Naive thymus-derived CD4-positive, alpha-beta T cell (primary cell): ENCODE results near the gene STX7. TPM values are rescaled to one million over a fixed set of nuclear protein-coding genes. Genes with fewer than 3 reads are reported as not detected.

ENCODE experiments used
- ATAC-seq: fragments of 150-1000 bp; cut with Tn5 transposase; 2 replicates; pipeline ENCODE4 v1.10.0; 2021; ENCODE audit warnings: mild to moderate bottlenecking, moderate library complexity
- CTCF ChIA-PET: fragments of 350-600 bp; sonication (Branson Sonifier 250); formaldehyde crosslinking; loops from one replicate; lab custom pipeline; 2021; ENCODE audit warnings: antibody characterized with exemption; lab: Charles Lee
- POLR2A ChIA-PET: fragments of 350-600 bp; sonication (Branson Sonifier 250); formaldehyde crosslinking; loops from one replicate; lab custom pipeline; 2021; ENCODE audit warnings: antibody characterized with exemption, inconsistent platforms; lab: Charles Lee
- DNase-seq, 9 donors: peaks; one replicate each; pipeline versions ENCODE4 v3.0.0 to v3.0.0-alpha.2; 2020 to 2022; ENCODE audit warnings: mixed read lengths in 1 of 9
- H3K27ac ChIP-seq: one replicate; pipeline ENCODE4 v1.7.0; 2013; ENCODE audit warnings: mild to moderate bottlenecking, low read depth, low read length, moderate library complexity
- H3K27me3 ChIP-seq, 2 donors: one replicate each; pipeline ENCODE4 v1.7.0; 2013; ENCODE audit warnings: low read length in 2 of 2, mild to moderate bottlenecking in 2 of 2, moderate library complexity in 2 of 2; ENCODE audit not compliant: control insufficient read depth in 2 of 2, insufficient read depth in 2 of 2
- H3K36me3 ChIP-seq, 3 experiments: 1 replicate in 2 of 3; 2 replicates in 1 of 3; pipeline ENCODE4 v1.7.0; 2013; ENCODE audit warnings: low read length in 3 of 3, mild to moderate bottlenecking in 3 of 3, moderate library complexity in 1 of 3; ENCODE audit not compliant: insufficient read depth in 3 of 3, control insufficient read depth in 2 of 3
- H3K4me1 ChIP-seq, 2 donors: one replicate each; pipeline ENCODE4 v1.7.0; 2013; ENCODE audit warnings: low read length in 2 of 2, mild to moderate bottlenecking in 2 of 2, moderate library complexity in 1 of 2; ENCODE audit not compliant: control insufficient read depth in 2 of 2, insufficient read depth in 2 of 2
- H3K4me3 ChIP-seq: 2 replicates; pipeline ENCODE4 v1.7.0; 2013; ENCODE audit warnings: mild to moderate bottlenecking, low read length
- H3K9me3 ChIP-seq, 3 experiments: 1 replicate in 2 of 3; 2 replicates in 1 of 3; pipeline ENCODE4 v1.7.0; 2013; ENCODE audit warnings: low read length in 3 of 3; ENCODE audit not compliant: control insufficient read depth in 2 of 3
- H3K27ac Mint-ChIP-seq, 9 donors: one replicate each; pipeline ENCODE4 v1.8.0; 2020 to 2022; ENCODE audit warnings: mixed read lengths in 9 of 9, mild to moderate bottlenecking in 8 of 9, moderate library complexity in 5 of 9, inconsistent platforms in 2 of 9
- H3K27me3 Mint-ChIP-seq, 5 donors: one replicate each; pipeline ENCODE4 v1.8.0; 2021 to 2022; ENCODE audit warnings: mixed read lengths in 5 of 5, mild to moderate bottlenecking in 1 of 5
- H3K36me3 Mint-ChIP-seq, 5 donors: one replicate each; pipeline ENCODE4 v1.8.0; 2020 to 2022; ENCODE audit warnings: mixed read lengths in 5 of 5, mild to moderate bottlenecking in 3 of 5, inconsistent platforms in 1 of 5
- H3K4me1 Mint-ChIP-seq, 7 donors: one replicate each; pipeline ENCODE4 v1.8.0; 2020 to 2022; ENCODE audit warnings: mixed read lengths in 7 of 7, mild to moderate bottlenecking in 3 of 7, inconsistent platforms in 1 of 7
- H3K4me3 Mint-ChIP-seq, 10 donors: one replicate each; pipeline ENCODE4 v1.8.0; 2020 to 2022; ENCODE audit warnings: mild to moderate bottlenecking in 10 of 10, mixed read lengths in 10 of 10, moderate library complexity in 6 of 10, inconsistent platforms in 2 of 10
- H3K9me3 Mint-ChIP-seq, 11 donors: one replicate each; pipeline ENCODE4 v1.8.0; 2020 to 2022; ENCODE audit warnings: mixed read lengths in 11 of 11, mild to moderate bottlenecking in 4 of 11, inconsistent platforms in 1 of 11, moderate library complexity in 1 of 11
- intact Hi-C, 2 donors: fragments of 100-400 bp; cut with micrococcal nuclease; formaldehyde crosslinking; loops; one replicate each; pipeline ENCODE4 v1.15.1; 2023
- polyA plus RNA-seq, 2 donors: library from polyadenylated mRNA; unstranded; fragments of 300-500 nt; fragmentation: Illumina TruSeq; gene quantifications; one replicate each; pipeline ENCODE4 v1.2.3, GENCODE V29; 2021
- total RNA-seq, 6 experiments: library from RNA in 5 of 6; stranded (reverse) in 5 of 6; gene quantifications; 1 replicate in 5 of 6; 2 replicates in 1 of 6; pipeline ENCODE4 v1.2.3 and lab custom pipeline; 2021 to 2026

STX7 gene
- total and polyA plus RNA-seq, 7 experiments from 2014 or later: 8.6 to 43.3 (median 18.3) TPM

- H3K4me3 ChIP-seq: no peak overlapping the region
- ATAC-seq (no peak), DNase-seq (no peak)
- H3K9me3 Mint-ChIP-seq: peaks cover 0 to 11% (median 2%) of the 10 kb centered on the region in 11 donors
- H3K4me1 Mint-ChIP-seq: peaks cover 5 to 37% (median 22%) of the 10 kb centered on the region in 7 donors
- H3K36me3 ChIP-seq: no peaks in the 10 kb centered on the region
- H3K9me3 ChIP-seq: no peaks in the 10 kb centered on the region
- no peaks in the 10 kb centered on the region for H3K27me3 Mint-ChIP-seq
- POLR2A ChIA-PET: no interaction called here
- peaks cover 0 to 20% of the 10 kb centered on the region in 2 donors for H3K4me1 ChIP-seq
- no peaks in the 10 kb centered on the region for H3K27me3 ChIP-seq
- intact Hi-C loops: no loop called here
- CTCF ChIA-PET: no interaction called here
- no peak overlapping the region for H3K4me3 Mint-ChIP-seq
- H3K27ac Mint-ChIP-seq: no peak overlapping the region
- H3K36me3 Mint-ChIP-seq: peaks cover 5 to 30% (median 17%) of the 10 kb centered on the region in 5 donors
- no peak overlapping the region for H3K27ac ChIP-seq
Measured at GRCh38 chr6:132491303-132491702, 21.6 kb downstream of the STX7 start.

- H3K36me3 ChIP-seq: no peaks in the 10 kb centered on the region
Measured at GRCh38 chr6:132490478-132491204, 22.3 kb downstream of the STX7 start.

GRCh38 chr6:132490024-132490423 lies 22.9 kb downstream of the STX7 start:
- H3K9me3 ChIP-seq: no peaks in the 10 kb centered on the region
- POLR2A ChIA-PET: interaction anchor here (0.7 kb wide), 1 partner anchor 23 kb away, joined by 3 read pairs; the partner anchor contains the start of gene STX7
- no peak overlapping the region for H3K4me3 Mint-ChIP-seq
- CTCF ChIA-PET: interaction anchor here (1.1 kb wide), 1 partner anchor 10 kb away, joined by 4 read pairs; no protein-coding TSS in a partner anchor
- DNase-seq: no peak
- peaks cover 0 to 10% of the 10 kb centered on the region in 2 donors for H3K4me1 ChIP-seq
- peaks cover 5 to 27% (median 18%) of the 10 kb centered on the region in 7 donors for H3K4me1 Mint-ChIP-seq
- H3K27me3 Mint-ChIP-seq: no peaks in the 10 kb centered on the region
- H3K27me3 ChIP-seq: no peaks in the 10 kb centered on the region
- no peak overlapping the region for H3K27ac ChIP-seq
- peaks cover 5 to 22% (median 17%) of the 10 kb centered on the region in 5 donors for H3K36me3 Mint-ChIP-seq
- peak overlapping the region in 1 of 9 donors; percentile 41 for H3K27ac Mint-ChIP-seq
- no peaks in the 10 kb centered on the region for H3K36me3 ChIP-seq
- intact Hi-C loops: no loop called here
- H3K9me3 Mint-ChIP-seq: peaks cover 0 to 11% (median 2%) of the 10 kb centered on the region in 11 donors
- H3K4me3 ChIP-seq: no peak overlapping the region
- ATAC-seq: peak; percentile 64

More at GRCh38 chr6:132490478-132491204, 22.3 kb downstream of the STX7 start:
- Histone ChIP-seq H3K27me3 (no peaks in the 10 kb centered on the region), H3K4me1 (peaks cover 0 to 15% of the 10 kb centered on the region in 2 donors), H3K9me3 (no peaks in the 10 kb centered on the region), H3K27ac (no peak overlapping the region), H3K4me3 (no peak overlapping the region)
- intact Hi-C loops: no loop called here
- H3K27ac Mint-ChIP-seq: no peak overlapping the region
- peaks cover 0 to 11% (median 2%) of the 10 kb centered on the region in 11 donors for H3K9me3 Mint-ChIP-seq
- DNase-seq (no peak), ATAC-seq (peak; percentile 40)
- peaks cover 5 to 26% (median 17%) of the 10 kb centered on the region in 5 donors for H3K36me3 Mint-ChIP-seq
- ChIA-PET POLR2A (interaction anchor here (0.7 kb wide), 1 partner anchor 22 kb away, joined by 3 read pairs; the partner anchor contains the start of gene STX7), CTCF (interaction anchor here (1.1 kb wide), 1 partner anchor 10 kb away, joined by 4 read pairs; no protein-coding TSS in a partner anchor)
- peaks cover 5 to 30% (median 20%) of the 10 kb centered on the region in 7 donors for H3K4me1 Mint-ChIP-seq
- no peaks in the 10 kb centered on the region for H3K27me3 Mint-ChIP-seq
- H3K4me3 Mint-ChIP-seq: no peak overlapping the region

GRCh38 chr6:132489376-132489775 lies 23.5 kb downstream of the STX7 start:
- intact Hi-C loops: no loop called here

GRCh38 chr6:132487762-132488161 lies 25.2 kb downstream of the STX7 start:
- H3K27me3 ChIP-seq: no peaks in the 10 kb centered on the region
- H3K9me3 Mint-ChIP-seq: no peaks in the 10 kb centered on the region
- CTCF ChIA-PET: interaction anchor here (1.2 to 6.2 kb wide), 2 partner anchors 38 to 208 kb away, joined by 3 to 72 read pairs; no protein-coding TSS in a partner anchor
- DNase-seq (no peak), ATAC-seq (no peak)
- H3K4me1 ChIP-seq: peaks cover 0 to 10% of the 10 kb centered on the region in 2 donors
- H3K27ac ChIP-seq: no peak overlapping the region
- intact Hi-C loops: no loop called here
- H3K4me3 ChIP-seq: no peak overlapping the region
- H3K9me3 ChIP-seq: no peaks in the 10 kb centered on the region
- no peaks in the 10 kb centered on the region for H3K27me3 Mint-ChIP-seq
- H3K36me3 ChIP-seq: no peaks in the 10 kb centered on the region
- H3K4me1 Mint-ChIP-seq: peaks cover 0 to 16% (median 8%) of the 10 kb centered on the region in 7 donors
- peaks cover 0 to 5% (median 0%) of the 10 kb centered on the region in 5 donors for H3K36me3 Mint-ChIP-seq
- no peak overlapping the region for H3K4me3 Mint-ChIP-seq
- POLR2A ChIA-PET: no interaction called here
- no peak overlapping the region for H3K27ac Mint-ChIP-seq

More at GRCh38 chr6:132489376-132489775, 23.5 kb downstream of the STX7 start:
- ChIA-PET POLR2A (no interaction called here), CTCF (interaction anchor here (1.1 kb wide), 1 partner anchor 11 kb away, joined by 4 read pairs; no protein-coding TSS in a partner anchor)
- H3K36me3 Mint-ChIP-seq: peaks cover 2 to 15% (median 10%) of the 10 kb centered on the region in 5 donors
- Histone ChIP-seq H3K9me3 (no peaks in the 10 kb centered on the region), H3K4me3 (no peak overlapping the region), H3K4me1 (peaks cover 0 to 10% of the 10 kb centered on the region in 2 donors), H3K36me3 (no peaks in the 10 kb centered on the region), H3K27me3 (no peaks in the 10 kb centered on the region), H3K27ac (no peak overlapping the region)
- ATAC-seq (no peak), DNase-seq (no peak)
- no peak overlapping the region for H3K4me3 Mint-ChIP-seq
- no peak overlapping the region for H3K27ac Mint-ChIP-seq
- H3K27me3 Mint-ChIP-seq: no peaks in the 10 kb centered on the region
- peaks cover 0 to 5% (median 1%) of the 10 kb centered on the region in 11 donors for H3K9me3 Mint-ChIP-seq
- peaks cover 3 to 21% (median 12%) of the 10 kb centered on the region in 7 donors for H3K4me1 Mint-ChIP-seq

GRCh38 chr6:132484680-132485018 lies 28.3 kb downstream of the STX7 start:
- Mint-ChIP-seq H3K36me3 (peaks cover 0 to 12% (median 0%) of the 10 kb centered on the region in 5 donors), H3K4me1 (peaks cover 0 to 16% (median 10%) of the 10 kb centered on the region in 7 donors), H3K4me3 (no peak overlapping the region), H3K9me3 (no peaks in the 10 kb centered on the region), H3K27ac (no peak overlapping the region), H3K27me3 (no peaks in the 10 kb centered on the region)
- ChIA-PET POLR2A (no interaction called here), CTCF (interaction anchor here (0.8 to 6.2 kb wide), 10 partner anchors 8 to 213 kb away, joined by 3 to 72 read pairs (median 4); no protein-coding TSS in a partner anchor)
- Histone ChIP-seq H3K4me1 (peaks cover 0 to 2% of the 10 kb centered on the region in 2 donors), H3K27me3 (no peaks in the 10 kb centered on the region), H3K9me3 (no peaks in the 10 kb centered on the region), H3K36me3 (no peaks in the 10 kb centered on the region), H3K27ac (no peak overlapping the region), H3K4me3 (no peak overlapping the region)
- DNase-seq (no peak), ATAC-seq (no peak)
- intact Hi-C loops: loop anchor here (1.0 to 2.0 kb wide), 5 partner anchors 28 to 569 kb away; partner anchors contain the start of gene STX7 (in 1 of the 2)
